HG02623 (cell line): ENCODE data around the gene FOXC2.
A peak's percentile ranks its signal among the peaks of the same experiment; 100 is the strongest.

ENCODE experiments used
- ATAC-seq: cut with Tn5 transposase; IDR thresholded peaks from one replicate; pipeline ENCODE4 v1.9.1; 2021; ENCODE audit warnings: moderate library complexity; ENCODE audit not compliant: unreplicated experiment

Gene FOXC2

DNA sequence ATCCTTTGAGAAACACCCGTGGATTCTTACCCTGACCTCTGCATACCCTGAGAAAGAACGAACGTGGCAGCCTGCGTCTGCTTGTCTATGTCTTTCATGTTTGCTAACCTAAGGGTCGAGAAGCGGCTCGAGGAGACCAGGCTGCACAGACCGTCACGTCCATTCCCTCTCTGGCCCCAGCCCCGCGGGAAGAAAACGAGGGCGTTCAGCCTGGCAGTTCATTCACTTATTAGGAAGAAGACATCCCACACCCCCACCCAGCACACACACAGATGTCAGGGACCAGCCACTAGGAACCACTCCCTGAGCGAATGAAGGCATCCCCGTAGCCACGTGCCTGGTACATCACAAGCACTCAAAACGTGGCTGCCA is 10.9 kb upstream of the FOXC2 start:
- ATAC-seq, result no peak

DNA sequence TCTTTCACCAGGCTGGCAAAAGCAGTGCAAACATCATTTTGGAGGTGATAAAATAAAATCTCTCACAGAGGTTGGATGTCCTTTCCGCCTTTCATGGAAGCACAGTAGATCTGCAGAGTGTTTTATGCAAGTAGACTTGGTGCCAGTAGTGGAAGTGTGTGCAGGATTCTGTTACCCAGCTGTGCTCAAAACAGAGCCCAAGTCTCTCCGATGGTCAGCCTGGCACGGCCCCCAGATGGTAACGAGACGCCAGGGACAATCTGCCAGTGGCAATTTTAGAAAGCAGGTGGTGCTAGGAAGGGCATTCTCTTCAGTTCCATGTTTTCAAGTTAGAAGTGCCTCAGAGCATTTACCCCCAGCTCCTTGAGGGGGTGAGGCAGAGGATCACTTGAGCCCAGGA is 10.1 kb upstream of the FOXC2 start:
- ATAC-seq, result no peak

DNA sequence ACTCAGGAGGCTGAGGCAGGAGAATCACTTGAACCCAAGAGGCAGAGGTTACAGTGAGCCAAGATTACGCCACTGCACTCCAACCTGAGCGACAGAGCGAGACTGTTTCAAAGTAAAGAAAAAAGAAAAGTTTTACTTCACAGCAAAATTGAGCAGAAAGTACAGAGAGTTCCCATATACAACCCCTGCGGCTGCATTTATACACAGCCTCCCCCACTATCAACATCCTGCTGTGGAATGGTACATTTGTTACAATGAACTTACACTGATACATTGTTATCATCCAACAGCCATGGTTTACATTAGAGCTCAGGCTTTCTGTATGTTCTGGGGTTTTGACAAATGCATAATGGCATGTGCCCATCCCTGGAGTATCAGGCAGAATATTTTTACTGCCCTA is 9.0 kb upstream of the FOXC2 start:
- ATAC-seq, result no peak

DNA sequence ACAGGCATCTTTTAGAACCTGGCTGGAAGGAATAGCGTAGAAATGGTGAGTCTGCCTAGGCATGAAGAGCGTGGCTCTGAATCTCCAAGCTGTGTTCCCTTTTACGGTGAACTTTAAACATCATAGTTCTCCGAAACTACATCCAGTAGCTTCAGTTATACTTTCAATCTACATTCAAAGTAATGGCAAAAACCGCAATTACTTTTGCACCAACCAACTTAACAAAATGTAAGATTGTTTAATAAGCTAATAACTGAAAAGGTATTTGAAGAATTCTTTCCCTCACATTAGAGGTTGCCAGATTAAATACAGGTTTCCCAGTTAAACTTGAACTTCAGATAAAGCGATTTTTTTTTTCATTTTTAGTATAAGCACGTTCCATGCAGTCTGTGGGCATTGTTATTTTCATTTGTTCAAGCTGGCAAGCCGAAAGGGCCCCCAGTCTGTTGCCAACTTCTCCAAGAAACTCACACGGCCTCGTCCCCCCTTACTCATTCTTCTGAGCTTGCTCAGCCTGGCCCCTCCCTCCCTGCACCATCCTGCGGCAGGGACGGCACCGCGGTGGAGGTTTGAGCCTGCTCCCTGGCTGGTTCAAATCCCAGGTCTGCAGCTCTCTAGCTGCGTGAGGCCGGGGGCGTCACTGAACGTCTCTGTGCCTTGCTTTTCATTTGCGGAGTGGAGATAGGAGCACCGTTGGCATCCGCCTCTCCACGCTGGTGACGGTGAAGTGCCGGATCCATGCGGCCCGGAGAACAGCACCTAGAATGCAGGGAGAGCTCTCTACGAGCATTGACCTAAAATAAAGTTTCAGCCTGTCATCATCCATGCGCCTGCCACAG is 8.1 kb upstream of the FOXC2 start:
- no peak for ATAC-seq

DNA sequence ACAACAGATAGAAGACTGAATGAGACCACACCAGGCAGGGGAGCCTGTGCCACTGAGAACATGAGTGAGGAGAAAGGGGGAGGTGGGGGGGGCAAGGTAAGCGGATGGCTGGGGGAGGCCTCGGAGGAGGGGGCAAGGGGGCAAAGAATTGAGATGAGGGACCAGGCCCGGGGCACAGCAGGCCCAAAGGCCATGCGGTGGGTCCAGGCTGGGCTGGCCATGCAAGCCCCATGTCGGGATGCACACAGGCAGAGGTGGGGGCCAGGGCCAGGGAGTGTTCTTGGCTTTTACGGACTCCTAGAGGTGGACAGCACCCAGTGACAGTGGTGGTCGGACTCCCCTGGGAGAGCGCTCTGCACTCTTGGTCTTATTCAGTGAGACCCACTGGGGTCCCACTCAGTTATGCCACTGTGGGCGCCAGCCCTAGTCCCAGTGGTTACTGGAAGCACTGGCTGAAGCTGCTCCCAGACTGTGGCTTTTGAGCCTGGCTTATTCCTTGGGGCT is 6.8 kb upstream of the FOXC2 start:
- no peak for ATAC-seq

DNA sequence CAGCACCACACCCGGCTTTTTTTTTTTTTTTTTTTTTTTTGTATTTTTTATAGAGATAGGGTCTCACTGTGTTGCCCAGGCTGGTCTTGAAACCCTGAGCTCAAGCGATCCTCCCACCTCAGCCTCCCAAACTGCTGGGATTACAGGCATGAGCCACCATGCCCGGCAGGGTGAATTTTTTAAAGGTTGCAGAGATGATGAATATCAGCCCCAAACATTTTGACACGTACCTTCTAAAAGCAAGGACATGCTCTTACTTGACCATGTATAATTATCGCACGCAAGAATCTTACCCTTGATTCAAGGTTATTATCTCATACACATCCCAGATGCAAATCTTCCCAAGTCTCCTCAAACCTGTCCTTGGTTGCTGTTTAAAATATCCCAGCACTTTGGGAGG is 4.3 kb upstream of the FOXC2 start:
- no peak for ATAC-seq

DNA sequence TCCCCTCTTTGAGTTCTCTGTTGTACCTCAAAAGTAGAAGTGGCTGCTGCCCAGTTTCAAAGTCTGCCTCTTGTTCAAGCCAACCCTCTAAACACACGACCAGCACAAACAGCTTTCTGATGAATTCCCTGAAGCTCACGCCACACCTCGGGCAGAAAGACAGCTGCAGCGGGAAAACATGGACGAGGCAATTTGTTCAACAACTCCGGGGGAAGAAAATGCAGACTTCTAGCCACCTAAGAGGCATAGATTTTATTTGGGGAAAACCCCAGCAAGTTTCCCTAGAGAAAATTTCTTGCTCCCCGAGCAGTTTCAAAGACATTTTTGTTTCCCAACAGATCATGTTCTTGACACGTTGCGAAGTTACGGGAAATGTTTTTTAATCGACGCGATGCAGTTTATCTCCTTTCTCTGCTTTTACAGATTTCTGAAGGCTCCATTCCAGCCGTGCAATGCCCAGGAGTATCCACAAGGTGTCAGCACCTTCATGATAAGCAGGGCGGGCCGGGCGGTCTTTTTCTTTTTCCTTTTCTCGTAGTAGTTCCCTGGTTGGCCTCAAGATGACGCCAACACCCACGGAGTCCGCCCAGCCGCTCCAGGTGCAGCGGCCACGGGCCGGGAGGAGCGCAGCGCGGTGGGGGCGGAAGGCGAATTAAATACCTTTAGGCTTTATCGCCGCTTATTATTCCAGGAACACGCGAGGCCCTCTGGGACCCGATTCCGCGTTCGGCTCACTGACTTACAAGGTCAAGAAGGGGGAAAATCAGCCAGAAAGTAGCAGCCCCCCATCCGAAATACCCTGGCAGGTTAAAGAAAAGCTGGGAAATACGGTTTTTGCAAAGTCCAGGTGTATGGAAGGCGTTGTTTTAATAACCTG is 2.9 kb upstream of the FOXC2 start:
- peak; percentile 75 for ATAC-seq

DNA sequence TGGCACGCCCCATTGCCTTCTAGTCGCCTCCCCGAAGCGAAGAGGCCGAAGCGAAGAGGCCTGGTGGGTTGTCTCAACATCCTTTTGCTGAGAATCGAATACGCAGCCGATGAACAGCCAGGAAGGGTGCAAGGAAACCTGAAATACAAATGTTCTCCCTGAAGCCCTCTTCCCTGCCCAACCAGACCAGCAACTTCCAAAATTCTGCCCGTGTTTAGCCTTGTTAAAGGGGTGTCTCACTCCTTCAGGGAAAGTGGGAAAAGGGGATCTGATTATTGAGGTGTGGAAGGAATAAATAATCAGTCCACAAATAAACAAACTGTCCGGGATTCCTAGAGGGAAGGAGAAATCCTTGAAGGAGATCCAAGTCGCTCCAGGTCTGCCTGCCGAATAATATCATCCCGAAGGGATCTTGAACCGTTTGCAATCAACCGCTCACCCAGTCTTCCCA is 1.4 kb upstream of the FOXC2 start:
- ATAC-seq, result no peak

DNA sequence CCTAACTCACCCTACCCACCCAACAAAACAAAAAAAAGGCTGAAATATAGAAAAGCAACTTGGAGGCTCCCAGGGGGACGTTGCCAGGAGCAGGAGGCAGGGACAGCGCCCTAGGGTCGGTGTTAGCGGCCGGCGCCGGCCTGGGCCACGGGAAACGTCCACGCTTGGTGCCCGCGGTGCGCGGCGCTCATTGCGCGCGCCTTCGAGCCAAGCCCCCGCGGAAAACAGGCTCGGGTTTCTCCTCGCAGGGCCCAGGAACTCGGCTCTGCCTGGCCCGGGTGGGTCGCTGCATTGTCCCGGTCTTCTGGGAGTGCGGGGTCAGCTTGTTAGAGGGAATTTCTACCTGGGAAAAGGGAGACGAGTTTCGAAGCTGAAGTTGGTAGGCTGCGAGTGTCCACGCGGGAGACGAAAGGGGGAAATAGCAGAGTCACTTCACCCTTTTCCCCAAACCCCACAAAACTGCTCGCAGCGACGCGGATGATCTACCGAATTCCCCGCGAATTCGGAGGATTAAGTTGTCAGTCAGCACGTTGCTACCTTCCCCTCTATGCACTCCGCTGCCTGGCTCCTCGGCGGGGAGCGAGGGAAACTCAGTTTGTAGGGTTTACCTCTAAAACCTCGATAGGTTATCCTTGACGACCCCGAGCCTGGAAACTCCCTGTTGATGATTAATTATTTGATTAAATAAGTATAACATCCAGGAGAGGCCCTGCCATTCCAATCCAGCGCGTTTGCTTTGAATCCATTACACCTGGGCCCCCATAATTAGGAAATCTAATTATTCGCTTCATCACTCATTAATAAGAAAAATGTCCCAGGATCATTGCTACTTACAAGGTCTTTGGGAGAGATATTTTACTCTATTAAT is 751 bp upstream of the FOXC2 start:
- ATAC-seq, result no peak

DNA sequence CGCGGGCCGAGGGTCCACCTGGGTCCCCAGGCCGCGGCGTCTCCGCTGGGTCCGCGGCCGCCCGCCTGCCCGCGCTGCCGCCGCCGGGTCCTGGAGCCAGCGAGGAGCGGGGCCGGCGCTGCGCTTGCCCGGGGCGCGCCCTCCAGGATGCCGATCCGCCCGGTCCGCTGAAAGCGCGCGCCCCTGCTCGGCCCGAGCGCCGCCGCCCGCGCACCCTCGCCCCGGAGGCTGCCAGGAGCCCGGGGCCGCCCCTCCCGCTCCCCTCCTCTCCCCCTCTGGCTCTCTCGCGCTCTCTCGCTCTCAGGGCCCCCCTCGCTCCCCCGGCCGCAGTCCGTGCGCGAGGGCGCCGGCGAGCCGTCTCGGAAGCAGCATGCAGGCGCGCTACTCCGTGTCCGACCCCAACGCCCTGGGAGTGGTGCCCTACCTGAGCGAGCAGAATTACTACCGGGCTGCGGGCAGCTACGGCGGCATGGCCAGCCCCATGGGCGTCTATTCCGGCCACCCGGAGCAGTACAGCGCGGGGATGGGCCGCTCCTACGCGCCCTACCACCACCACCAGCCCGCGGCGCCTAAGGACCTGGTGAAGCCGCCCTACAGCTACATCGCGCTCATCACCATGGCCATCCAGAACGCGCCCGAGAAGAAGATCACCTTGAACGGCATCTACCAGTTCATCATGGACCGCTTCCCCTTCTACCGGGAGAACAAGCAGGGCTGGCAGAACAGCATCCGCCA is 504 bp downstream of the FOXC2 start:
- ATAC-seq, result no peak

DNA sequence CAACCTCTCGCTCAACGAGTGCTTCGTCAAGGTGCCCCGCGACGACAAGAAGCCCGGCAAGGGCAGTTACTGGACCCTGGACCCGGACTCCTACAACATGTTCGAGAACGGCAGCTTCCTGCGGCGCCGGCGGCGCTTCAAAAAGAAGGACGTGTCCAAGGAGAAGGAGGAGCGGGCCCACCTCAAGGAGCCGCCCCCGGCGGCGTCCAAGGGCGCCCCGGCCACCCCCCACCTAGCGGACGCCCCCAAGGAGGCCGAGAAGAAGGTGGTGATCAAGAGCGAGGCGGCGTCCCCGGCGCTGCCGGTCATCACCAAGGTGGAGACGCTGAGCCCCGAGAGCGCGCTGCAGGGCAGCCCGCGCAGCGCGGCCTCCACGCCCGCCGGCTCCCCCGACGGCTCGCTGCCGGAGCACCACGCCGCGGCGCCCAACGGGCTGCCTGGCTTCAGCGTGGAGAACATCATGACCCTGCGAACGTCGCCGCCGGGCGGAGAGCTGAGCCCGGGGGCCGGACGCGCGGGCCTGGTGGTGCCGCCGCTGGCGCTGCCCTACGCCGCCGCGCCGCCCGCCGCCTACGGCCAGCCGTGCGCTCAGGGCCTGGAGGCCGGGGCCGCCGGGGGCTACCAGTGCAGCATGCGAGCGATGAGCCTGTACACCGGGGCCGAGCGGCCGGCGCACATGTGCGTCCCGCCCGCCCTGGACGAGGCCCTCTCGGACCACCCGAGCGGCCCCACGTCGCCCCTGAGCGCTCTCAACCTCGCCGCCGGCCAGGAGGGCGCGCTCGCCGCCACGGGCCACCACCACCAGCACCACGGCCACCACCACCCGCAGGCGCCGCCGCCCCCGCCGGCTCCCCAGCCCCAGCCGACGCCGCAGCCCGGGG is 1.3 kb downstream of the FOXC2 start:
- ATAC-seq, result no peak

DNA sequence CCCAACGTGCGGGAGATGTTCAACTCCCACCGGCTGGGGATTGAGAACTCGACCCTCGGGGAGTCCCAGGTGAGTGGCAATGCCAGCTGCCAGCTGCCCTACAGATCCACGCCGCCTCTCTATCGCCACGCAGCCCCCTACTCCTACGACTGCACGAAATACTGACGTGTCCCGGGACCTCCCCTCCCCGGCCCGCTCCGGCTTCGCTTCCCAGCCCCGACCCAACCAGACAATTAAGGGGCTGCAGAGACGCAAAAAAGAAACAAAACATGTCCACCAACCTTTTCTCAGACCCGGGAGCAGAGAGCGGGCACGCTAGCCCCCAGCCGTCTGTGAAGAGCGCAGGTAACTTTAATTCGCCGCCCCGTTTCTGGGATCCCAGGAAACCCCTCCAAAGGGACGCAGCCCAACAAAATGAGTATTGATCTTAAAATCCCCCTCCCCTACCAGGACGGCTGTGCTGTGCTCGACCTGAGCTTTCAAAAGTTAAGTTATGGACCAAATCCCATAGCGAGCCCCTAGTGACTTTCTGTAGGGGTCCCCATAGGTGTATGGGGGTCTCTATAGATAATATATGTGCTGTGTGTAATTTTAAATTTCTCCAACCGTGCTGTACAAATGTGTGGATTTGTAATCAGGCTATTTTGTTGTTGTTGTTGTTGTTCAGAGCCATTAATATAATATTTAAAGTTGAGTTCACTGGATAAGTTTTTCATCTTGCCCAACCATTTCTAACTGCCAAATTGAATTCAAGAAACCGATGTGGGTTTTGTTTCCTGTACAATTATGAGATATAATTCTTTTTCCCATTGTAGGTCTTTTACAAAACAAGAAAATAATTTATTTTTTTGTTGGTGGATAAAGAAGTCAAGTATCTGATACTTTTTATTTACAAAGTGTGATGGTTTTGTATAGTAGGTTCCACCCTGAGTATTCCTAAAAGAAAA is 2.3 kb downstream of the FOXC2 start:
- ATAC-seq, result no peak

DNA sequence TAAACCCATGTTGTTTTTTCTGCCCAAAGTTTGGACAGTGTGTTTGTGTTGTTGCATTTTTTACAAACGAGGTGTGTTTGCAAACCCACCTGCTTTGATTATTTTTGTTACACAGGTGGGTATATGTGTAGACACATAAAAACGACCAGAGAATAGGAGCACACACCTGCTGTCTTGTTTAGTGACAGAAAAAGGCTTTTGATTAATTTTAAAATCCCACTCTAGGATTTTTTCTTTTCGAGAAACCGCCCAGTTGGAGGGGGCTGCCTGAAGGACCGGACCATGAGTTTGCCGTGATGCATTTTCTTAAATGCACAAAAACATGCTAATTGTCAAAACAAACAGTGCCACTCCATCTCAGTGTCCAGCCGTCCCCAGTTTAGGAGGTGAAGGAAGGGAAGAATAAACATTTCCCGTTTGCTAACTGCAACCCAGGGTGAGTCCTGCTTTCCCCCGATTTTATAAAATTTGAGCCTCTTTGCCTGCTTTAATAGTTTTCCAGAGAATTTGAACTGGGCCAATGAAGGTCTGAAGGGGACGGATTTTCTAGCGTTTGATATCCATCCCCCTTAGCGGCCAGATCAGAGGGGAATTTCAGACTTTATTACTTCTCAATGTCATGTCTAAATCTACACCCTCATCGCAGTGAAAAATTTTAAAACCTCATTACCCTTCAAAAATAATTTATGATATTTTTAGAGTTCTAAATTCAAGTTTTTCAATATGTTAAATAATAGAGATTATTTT is 3.2 kb downstream of the FOXC2 start:
- no peak for ATAC-seq

DNA sequence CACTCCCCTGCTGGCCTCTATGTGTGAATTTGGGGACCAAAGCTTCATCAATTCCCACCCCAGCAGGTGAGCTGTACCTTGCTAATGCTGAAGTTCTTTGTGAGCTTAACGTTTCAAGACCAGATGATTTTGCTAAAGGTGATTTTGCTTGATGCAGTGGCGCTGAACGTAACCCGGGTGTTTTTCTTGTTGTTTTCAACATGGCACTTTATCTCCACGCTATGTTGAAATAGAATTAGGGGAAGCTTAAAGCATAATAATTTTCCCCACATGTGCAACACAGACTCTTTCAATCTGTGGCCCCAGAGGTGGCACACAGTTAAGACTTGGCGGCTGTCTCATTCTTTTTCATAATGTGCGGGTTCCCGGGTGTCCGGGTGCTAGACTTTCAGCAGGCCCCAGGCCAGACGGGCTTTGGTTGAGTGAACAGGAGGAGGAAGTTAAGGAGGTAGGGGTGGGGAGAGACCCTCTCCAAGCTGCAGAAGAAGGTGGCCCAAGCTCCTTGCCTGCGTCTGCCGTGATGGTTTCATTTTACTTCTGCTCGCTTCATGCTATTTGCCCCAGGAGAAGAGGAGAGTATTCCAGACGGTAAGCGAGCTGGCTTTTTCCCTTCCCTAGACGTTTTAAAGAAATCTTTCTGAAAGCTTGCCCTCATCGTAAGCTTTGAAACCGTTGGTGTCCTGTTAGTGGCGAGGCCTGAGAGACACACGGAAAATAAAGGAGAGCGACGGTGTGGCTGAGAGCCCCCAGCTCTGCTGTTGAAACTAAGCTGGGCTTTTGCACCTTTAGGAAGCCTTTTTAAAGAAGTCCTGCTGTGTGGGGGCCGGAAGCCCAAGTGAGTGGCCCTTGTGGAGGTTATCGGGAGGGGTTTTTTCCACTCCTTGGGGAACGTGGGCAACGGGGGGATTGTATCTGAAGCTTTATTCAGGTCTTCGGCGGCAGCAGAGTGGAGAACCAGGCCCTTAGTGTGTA is 4.2 kb downstream of the FOXC2 start:
- no peak for ATAC-seq

DNA sequence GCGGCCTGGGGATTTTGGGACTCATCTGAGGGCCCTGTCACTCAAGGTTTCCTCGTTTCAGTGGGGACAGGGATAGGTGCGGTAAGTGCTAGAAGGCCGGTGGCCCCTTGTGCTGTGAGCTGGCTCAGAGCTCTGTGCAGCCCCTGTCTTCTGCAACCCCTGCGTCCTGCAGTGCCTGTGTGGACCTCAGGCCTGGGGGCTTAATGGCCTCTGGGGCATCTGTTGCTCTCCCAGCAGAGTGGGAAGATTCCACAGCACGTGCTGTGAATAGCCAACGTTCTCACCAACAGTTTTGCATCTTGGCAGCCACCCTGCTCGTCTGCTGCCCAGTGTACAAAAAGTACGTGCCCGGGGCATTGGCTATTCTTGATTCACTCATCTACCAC is 4.9 kb downstream of the FOXC2 start:
- no peak for ATAC-seq

DNA sequence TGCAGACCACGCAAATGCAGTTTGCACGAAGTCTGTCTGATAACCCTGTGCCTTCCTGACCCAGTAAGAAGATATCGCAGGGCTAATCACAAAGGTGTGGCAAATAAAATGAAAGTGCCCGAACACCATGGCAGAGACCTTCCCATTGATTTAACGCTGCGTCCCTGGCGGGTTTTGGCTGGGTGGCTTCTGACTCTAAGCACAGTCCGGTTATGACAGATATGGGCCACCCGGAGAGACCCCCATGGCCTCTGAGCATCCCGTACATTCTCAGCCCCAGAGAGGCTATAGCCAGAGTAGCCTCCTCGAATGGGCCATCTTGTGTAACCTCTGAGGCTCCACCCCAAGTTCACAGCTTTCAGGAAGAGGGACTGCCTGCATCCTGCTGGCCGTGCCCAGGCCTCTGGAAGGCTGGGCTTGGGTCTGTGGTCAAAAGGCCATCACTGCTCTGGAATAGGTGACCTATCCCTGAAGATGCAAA is 5.5 kb downstream of the FOXC2 start:
- ATAC-seq, result no peak
